HuH-7.5 (cell line): ENCODE data around the gene NEBL.

ENCODE experiments used
- DNase-seq: peaks from one replicate; pipeline ENCODE4 v3.0.0; 2011; ENCODE audit warnings: low spot score

NEBL gene

DNA sequence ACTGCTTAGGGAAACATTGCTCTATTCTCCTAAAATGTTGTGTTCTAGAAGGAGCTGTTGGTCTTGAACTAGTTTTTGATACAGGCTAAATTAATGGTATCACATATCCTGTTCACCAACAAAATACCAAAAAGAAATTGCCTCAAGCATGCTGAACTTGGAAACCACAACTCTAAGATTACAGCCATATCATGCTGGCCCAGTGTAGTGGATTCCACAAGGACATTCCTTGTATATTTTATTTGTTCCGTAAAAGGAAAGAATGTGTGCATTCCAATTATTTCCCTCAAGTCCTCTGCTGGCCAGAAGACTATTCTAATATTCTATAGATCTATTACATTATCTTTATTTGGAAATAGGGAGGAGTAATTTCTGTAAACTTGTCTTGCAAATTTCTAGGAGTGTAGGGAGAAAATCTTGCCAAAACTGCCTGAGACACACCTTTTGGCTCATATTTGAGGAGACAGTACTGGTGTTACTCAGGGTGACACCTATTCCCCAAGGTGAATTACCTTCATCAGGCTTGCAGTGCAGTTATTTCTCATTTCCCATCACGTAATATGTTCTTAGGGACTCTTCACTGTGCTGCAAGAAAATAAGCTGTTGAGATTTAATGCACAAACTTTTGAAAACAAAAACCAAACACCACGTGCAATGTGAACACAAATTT is 1.9 kb upstream of the NEBL start:
- DNase-seq = no peak

DNA sequence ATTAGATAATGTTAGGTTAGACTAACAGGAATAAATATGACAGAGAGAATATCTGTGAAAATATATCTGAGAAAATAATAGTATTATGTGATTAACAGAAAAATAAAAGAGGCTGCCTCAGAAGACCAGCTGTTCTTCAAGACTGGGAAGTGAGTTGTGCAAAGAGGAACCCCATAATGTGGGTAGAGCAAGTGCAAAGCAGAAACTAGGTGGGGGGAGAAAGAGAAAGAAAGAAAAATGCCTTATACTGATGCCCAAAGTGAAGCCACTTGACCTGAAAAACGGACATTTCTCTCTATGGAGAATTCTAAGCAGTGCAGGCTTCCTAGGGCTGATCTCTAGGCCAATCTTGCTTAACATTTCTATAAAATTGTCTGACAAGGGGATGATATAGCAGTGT is 3.8 kb downstream of the NEBL start:
- no peak for DNase-seq

DNA sequence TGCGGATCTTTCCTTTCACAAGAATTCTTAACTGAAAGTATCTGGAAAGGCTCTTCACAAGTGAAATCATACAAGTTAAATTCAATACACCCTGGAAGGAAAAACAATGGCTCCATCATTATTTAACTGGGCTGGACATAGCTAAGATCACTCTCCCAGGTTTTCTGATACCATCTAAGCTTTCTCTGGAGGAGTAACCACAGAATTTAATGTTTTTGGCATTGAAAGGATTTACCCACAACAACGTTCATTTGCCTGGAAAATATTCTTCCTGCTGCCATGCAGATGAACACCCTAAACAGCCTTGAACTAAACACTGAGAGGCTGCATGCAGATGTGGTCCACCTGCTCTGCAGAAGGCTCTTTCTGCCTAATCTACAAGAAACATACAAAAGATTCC is 4.3 kb downstream of the NEBL start:
- no peak for DNase-seq

DNA sequence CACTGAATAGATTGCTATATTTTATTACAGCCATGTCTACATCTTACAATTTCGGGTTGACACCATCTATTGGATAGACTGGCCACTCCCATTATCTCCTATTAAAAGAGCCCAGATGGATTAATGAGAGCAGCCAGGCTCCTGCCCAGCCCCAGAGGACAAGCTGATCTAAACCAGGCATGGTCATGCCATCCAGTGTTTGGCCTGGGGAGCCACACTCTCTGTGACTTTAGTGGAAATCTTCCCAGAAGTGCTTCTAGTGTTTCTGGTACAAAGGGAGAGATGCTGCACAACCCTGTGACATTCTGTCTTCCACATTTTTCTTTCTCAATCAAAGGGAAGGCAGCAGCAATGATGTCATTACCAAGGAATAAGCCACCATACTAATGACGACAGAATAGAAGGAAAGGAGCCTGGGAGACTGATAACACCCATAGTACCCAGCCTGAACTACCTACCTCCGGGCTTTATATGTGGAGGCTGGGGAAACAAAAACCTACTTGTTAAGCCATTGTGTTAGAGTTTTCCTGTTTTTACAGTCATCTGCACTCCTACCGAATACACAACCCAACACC is 5.0 kb downstream of the NEBL start:
- no peak for DNase-seq

DNA sequence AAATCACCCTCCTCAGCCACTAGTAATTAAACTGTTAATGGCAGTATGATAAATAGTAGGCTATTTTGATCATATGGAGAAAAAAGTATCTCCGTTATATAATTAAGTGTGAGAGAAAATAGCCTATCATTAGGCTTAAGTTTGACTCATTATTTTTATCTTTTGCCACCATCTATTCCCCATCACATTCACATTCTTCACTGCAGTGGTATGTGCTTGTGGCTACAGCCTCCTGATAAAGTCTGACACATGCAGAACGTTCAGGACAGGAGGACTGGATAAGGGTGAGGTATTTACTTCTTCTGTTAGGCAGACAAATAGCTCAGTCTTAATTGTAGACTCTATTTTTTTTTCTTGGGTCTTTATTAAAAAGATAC is 5.8 kb downstream of the NEBL start:
- no peak for DNase-seq

DNA sequence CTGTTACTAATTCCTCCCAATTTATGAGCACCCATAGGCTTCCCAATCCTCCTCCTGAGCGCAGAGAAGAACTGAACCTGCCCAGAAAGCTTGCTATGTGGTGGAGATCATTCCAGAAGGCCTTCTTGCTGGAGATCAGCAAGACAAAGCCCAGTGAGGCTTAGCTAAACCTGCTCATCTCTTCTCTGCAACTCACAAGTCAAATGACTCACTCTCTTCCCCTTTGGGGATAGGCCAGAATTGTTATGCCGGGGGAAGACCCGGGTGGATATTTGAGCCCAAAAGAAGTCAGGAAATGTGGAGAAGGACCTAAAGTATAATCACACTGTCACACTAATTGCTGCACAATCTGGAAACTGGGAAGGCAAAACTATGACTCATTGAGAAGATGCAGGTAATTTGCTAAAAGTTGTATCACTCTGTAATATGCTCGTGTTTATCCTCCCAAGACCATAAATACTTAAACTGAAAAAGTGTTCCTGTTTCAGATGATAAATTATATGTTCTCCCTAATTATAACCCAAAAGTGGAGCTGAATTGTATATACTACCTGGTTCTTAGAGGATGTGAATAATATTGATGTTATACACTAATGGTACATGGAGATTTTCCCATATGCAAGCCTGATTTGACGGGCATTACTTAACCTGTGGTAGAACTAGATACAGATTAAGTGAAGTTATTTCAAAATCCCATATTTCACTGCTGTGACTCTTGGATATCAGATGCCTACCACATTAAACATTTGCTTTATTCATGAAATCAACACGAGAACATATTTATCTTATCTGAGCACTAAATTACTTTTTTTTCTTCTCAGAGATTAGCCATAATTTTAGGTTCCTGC is 6.4 kb downstream of the NEBL start:
- DNase-seq = no peak

DNA sequence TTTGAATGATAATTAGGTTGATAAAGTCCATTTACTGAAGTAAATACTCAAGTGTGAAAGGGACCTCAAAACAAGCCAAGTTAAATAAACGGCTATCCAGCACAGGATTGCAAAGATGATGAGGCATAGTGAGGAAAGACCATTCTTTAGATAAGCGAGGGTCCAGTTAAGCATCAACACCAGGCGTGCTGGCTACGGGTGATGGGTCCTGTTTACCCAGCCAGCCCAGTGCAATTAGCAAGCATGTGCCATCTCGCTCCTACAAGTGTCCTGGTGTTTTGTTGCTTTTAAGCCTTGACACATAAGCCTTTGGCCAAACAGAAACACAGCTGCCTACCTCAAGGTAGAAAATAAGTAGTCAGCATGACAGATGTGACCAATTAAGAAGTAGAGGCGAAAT is 7.1 kb downstream of the NEBL start:
- no peak for DNase-seq

DNA sequence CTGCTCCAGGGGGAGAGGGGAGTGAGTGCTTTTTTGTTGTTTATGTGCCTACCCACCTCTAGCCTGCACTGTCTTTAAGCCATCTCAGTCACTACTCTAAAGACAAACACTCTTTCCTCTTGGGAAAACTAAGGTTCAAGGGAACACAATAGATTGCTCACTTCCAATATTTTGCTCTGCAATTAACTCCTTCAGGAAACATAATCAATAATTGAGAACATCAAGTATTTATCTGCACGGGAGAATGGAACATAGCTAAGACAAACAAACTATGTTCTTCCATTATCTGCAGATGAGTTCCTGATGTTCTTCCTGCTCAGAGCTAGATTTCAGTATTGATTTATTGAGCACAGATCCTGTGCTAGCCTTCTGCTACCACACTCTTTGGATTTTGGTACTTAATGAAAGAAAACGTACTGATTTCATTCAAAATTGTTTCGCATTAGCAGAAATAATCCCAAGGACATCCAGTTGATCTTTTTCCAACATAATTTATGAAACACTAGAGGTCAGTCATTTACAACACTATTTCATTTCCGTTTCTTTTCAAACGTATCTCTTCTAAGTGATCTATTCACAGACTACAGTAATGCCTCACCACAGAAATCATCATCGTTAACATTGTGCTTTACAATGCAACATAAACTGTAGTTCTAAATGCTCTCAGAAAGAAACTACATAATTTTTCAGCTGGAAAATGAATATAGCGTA is 8.3 kb downstream of the NEBL start:
- DNase-seq = no peak

DNA sequence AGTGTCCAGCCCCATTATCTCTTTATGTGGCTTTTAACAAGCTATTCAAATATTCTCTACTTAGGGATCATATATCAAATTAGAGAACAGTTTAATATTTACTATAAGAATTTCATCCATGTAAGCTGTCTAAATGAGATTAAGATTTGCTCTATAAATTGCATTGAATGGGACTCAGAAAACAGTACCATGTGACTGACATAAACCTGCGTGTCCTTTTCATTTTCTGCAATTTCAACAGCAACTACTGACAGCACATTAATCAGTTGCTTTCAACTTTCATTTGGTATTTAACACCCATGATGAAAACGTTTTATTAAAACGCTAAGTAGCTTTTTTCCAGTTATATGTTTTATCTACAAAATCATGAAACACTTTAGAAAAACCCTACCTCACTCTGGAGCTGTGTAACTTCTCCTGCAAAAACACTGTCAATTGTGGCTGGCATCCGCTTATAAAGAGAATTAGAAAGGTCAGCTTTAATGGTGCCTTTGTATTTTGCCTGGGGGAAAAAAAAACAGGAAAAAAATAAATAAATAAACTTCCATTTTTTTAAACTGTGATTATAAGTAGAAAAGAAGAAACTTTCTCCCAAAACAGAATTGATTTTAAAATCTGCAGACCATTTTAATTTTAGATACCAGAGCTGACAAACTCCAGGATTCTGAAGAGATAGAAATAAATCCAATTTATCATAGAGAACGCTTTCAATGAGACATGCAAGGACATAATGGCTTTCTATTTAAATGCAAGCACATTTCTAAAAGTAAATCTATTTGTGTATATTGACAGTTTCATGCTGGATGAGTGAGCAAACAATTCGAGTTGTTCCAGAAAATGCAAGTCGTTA is 9.2 kb downstream of the NEBL start:
- no peak for DNase-seq

DNA sequence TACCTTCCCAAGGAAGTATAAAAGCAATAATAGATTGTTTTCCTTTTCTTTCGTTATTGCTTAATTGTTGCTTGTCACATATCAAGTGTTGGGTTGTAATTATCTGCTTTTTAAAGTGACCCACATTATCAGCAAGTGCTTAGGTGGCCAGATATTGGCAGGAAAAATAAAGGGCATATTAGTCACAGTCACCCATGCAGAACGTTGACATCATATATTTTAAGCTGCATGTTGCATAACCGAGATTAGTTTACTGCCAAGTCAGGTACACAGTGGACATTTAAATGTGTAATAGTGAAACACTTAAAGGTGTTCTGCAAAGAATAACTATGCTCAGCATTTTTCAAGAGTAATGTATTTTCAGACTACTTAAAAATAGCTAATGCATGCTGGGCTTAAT is 11.4 kb downstream of the NEBL start:
- DNase-seq = no peak

DNA sequence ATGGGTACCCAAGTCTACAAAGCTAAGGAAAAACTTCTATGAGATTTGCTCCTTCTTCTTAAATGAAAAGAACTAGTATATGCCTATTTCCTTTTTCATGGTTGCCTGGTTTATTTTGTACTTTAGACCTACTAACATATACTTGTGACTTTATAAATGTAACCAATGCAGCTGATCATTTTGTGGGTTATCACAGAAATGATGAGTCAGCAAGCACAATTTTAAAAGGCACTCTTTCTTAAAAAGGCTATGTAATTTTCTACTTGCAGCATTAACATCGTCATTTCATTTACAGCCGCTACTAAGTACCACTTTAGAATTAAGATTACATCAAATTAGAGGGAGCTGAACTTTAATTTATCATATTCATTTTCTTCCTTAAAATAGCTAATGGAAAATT is 13.6 kb downstream of the NEBL start:
- DNase-seq = no peak

DNA sequence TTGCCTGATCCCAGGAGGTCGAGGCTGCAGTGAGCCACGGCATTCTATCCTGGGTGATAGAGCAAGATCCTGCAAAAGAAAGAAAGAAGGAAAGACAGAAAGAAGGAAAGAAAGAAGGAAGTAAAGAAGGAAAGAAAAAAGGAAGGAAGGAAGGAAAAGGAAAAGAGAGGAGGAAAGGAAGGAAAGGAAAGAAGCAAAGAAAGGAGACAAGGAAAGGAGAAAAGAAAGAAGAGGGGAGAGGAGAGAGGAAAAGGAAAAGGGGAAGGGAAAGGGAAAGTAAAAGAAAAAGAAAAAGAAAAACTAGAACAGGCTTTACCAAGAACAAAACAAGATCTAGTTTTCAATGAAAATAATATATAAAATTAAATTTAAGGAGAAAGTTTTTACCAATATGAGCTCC is 15.0 kb downstream of the NEBL start:
- no peak for DNase-seq

DNA sequence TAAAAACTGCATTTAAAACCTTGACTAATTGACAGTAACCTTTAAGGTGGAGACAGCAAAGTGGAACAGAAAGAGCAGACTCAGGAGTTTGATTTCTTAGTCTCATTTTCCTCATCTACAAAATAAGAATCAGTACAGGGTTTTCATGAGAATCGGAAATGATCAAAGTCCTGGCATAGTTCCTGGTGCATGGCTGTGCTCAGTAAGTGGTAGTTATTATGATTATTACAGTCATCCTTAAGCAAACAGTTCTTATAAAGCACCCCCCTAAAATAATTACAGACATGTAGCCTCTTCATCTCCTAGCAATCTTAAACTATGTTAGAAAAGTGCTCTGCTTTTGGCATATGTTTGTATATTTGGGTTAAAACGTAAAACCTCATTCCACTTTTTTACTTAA is 18.0 kb downstream of the NEBL start:
- DNase-seq = no peak

DNA sequence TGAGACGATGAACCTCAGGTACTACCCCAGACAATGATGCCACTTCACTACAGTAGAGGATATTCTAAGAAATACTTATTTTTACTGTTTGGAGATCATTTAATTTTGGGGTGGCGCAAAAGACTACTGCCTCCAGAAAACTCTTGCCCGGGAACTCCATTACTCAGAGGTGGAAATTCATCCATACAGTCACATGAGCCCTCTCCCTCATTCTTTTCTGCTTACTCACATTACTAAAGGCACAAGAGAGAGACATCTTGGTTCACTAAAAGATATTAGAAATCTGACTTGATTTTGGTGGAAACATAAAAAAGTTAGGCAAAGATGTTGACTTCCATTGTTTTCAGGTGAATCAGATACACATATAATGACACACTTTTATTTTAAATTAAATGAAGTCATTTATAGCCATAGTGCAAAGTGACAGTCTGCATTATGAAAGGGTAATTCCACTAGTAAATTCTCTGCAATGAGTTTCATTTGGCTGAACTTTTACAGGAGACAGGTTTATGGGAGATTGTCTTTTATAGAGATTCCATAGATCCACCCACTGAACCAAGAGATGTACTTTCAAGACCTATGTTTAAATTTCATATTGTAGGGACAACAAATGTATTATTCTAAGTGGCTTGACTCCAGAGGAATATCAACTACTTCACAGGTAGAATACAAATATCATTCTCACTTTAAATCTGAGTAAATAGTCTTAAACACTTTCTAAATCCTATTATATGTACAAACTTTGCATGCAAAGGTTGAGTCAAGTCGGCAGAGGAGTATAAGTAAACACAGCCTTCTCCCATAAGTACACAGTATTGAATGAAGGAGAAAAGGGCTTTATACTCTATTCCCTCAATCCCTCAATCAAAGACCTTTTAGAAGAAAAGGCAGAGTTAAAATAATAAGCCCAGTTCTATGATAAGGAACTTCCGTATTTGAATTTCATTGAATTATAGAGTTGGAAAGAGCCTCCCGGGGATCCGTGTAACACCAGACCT is 18.8 kb downstream of the NEBL start:
- no peak for DNase-seq

DNA sequence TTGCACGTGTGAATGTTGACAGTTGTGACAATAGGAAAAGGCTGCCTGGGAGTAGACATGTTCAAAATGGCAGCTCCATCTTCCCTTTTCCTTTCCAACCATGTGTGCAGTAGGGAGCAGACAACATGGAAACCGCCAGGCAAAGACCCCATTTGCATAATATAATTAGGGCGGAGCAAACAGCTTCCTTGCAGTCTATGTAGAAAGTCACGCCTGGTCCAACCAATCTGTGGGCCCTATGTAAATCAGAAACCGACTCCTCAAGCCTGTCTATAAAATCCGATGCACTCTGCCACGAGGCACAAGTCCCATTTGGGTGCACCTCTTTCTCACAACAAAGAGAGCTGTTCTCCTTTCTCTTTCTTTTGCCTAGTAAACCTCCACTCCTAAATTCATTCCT is 19.6 kb downstream of the NEBL start:
- DNase-seq = no peak

DNA sequence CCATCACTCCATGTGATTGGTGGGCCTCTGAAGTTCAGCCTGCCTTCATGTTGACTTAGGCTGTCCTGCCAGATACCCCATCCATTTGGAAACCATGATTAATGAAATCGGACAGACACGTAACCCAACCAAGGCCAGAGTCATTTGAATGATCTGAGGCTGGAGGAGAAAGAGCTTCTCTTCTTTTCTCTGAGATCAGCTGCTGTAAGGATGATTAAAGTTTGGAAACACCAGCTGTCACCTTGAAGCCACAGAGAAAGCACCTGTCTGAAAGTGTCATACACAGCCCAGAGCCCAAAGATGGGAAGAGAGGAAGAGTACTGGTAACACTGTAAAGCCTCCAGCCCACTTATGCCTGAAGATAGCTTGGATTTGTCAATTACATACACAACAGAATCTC is 22.9 kb downstream of the NEBL start:
- DNase-seq = no peak

DNA sequence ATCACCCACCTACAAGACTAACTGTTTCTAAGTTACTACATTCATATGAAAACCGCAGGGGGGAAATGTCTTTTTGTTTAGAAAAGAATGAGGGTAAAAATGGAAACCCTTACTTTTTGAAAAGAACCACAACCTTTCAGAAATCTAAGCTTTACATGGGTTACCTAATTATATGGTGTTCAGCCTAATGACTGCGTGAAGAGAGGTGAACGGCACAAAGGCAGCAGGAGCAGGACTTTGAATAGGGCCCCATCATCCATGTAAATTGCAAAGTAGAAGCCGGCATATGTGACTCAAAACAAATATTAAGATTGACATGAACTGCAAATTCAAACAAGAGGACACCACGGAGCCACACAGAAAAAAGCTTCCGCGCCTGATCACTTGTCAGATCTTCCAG is 25.1 kb downstream of the NEBL start:
- no peak for DNase-seq

DNA sequence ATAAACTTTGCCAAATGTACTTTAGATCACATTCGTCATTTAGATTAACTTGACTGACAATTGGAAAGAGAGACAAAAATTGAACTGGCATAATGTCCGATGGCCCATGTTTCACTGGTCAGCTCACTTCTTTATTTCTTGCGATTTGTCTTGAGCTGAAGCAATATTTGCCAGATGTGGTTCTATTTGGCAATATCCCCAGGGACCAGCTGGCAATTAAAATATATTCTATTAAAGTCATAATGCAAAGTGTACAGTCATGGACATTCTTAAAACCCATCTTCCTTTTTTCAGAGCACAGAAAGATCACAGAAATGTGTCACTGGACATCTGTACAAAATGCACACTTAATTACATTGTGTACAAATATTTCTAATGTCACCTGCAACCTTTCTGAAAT is 26.3 kb downstream of the NEBL start:
- no peak for DNase-seq

DNA sequence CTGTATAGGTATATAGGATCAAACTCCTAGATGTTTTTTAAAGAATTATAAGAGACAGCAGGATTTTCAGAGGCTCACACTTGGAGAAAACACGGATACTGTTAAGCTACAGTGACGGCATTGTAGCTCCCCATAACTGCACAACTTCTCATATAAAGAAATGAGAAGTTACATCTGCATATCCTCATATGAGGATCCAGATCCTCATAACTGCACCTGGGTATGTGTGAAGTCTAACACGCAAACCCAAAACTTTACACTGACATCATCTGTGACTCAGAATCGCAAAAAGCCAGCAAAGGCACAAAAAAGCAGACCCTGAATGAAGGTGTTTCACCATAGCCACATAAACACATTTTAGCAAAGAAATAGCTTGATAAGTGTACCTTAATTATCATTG is 34.1 kb downstream of the NEBL start:
- DNase-seq = no peak

DNA sequence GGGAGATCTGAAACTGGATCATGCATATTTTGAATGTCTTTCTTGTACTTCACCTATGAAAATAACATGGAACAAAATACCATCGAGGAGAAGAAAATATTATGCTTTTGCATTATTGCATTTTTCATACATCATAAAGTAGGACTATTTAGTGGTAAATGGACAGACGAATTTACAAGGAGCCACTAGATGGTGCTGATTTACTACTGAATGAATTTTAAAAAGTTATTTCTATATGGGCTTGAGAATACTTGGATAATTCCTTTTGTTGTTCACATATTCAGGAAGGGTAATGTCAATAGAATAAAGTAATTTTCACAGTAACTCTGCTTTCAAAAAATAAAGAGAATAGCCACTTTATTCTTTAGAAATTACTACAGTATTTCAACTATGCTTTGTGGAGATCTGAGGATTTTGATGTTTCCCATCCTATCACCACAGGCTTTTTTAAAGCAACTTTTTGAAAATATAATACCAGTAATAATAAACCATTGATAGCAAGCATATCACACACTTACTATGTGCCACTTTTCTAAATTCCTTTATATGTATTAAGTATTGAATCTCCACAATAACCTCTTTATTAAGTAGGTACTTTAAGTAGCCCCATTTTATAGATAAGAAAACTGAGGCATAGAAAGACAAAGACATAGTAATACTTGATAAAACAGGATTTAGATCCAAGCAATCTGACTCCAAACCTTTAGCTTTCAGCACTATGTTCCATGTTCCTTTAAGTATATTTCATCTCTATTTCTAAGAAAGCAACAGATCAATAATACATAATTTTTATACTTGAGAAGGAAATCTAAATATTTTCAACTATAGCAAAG is 38.6 kb downstream of the NEBL start:
- DNase-seq = no peak
